GM12872 (cell line): ENCODE measurements around the gene KDR.

ENCODE experiments used
- CTCF ChIP-seq: IDR thresholded peaks from 3 replicates; pipeline ENCODE4 v1.5.1; 2011; ENCODE audit warnings: low read depth, mild to moderate bottlenecking, low read length, moderate library complexity; ENCODE audit not compliant: insufficient read depth

Gene KDR

GRCh38 chr4:55107054-55107453 lies 18.3 kb downstream of the KDR start:
- TF ChIP-seq CTCF, result no peak

GRCh38 chr4:55103224-55103623 lies 22.2 kb downstream of the KDR start:
- no peak for TF ChIP-seq CTCF

GRCh38 chr4:55099816-55100215 lies 25.6 kb downstream of the KDR start:
- TF ChIP-seq CTCF, result no peak

DNA sequence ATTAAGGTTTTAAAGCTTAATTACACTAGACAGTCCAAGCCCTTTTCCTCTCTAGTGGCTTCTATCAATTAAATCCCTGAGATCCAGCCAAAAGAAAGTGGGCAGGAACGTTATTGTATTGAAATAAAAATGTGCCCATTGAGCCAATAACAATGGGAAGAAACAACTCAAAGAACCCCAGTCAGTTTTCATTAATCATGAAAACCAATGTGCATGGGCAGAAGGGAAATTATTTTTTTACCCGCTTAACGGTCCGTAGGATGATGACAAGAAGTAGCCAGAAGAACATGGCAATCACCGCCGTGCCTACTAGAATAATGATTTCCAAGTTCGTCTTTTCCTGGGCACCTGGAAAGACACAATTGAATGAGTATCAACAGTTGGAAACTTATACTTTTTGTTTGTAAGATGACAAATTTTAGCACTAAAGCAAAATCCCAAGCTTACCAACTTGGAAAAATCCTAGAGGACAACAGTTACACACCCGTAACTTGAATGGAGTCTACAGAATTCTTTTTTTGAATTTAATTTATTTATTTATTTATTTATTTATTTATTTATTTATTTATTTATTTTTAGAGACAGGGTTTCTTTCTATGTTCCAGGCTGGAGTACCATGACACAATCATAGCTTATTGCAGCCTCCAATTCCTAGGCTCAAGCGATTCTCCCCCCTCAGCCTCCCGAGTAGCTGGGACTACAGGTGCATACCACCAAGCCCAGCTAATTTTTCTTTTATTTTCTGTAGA lies 26.8 kb downstream of the KDR start:
- TF ChIP-seq CTCF, result no peak

- TF ChIP-seq CTCF, result no peak
Measured at GRCh38 chr4:55096619-55097018, 28.8 kb downstream of the KDR start.

DNA sequence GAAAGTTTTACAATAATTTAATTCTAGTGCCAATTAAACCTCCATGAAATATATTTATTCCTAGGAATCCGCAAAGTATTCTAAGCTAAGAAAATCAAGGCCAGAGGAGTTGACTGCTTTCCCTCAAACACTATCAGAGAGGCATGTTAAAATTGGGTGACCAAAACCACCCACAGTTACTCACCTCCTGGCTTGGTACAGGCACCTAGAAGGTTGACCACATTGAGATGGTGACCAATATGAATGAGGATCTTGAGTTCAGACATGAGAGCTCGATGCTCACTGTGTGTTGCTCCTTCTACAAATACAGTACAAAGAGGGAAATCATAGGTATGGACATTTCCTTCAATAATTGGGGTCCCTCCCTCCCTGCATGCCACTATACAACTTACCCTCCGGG lies 29.4 kb downstream of the KDR start:
- no peak for TF ChIP-seq CTCF

GRCh38 chr4:55092504-55092903 lies 32.9 kb downstream of the KDR start:
- no peak for TF ChIP-seq CTCF
